ENCODE data around the gene SLC17A2.

DNA sequence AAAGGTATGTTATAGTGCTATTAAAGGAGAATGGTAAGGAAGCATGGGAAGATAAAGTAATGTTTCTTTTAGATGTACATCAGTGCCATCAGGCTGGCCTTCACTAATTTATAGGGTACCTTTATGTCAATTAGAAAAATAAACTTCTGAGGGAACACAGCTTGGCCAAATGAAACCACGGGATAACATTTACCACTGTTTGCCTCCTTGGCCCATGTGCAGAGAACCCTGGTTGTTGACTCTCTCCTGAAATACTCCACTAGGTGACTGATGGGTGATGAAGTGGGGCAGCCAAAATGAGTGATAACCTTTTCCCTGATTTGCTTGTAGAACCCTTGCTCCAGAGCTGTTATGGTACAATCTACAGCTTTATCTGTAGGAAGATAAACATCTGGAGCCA lies 41.6 kb upstream of the SLC17A2 start:
- TF ChIP-seq, protein P1, sequence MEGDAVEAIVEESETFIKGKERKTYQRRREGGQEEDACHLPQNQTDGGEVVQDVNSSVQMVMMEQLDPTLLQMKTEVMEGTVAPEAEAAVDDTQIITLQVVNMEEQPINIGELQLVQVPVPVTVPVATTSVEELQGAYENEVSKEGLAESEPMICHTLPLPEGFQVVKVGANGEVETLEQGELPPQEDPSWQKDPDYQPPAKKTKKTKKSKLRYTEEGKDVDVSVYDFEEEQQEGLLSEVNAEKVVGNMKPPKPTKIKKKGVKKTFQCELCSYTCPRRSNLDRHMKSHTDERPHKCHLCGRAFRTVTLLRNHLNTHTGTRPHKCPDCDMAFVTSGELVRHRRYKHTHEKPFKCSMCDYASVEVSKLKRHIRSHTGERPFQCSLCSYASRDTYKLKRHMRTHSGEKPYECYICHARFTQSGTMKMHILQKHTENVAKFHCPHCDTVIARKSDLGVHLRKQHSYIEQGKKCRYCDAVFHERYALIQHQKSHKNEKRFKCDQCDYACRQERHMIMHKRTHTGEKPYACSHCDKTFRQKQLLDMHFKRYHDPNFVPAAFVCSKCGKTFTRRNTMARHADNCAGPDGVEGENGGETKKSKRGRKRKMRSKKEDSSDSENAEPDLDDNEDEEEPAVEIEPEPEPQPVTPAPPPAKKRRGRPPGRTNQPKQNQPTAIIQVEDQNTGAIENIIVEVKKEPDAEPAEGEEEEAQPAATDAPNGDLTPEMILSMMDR (IDR thresholded peaks at IDR 0.05) = no peak
- TF ChIP-seq POLR2A (IDR thresholded peaks at IDR 0.05) = no peak

Data from ovary (tissue), 3 donors.